ENCODE measurements around the gene ZMIZ1.

ZMIZ1 gene

DNA sequence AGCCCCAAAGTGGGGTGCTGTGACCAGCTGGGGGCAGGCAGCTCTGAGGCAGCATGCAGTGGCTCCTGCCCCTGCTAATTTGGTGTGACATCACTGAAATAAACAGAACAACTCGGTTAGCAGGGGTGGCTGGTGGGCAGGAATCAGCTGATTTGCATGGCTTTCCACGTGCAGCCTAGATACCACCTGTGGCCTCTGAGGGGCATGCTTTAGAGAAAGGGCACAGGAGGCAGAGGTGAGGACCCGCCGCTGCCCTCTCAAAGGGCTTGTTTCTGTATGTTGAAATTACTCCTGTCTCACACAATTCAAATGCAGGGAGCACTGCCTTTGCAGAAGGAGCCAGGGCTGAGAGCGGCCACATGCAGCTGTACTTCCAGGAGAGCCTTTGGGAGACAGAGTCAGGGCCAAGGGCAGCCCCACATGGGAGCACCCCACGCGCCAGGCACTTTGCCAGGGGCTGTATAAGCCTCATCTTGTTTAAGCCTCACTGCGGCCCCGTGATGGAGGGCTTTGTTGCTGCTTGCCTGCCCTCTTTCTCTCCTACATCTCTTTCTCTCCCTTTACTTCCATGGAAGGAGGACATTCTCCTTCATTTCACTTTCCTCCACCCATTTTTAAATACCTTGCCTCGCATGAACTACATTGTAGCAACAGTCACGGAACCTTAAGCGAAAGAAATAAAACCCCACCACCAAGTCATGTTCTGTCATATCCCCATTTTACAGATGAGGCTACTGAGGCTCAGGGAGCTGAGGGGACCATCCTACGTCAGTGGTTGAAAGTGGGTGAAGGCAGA lies 137.7 kb downstream of the ZMIZ1 start (continued):
- TF ChIP-seq ZBTB49 (tag by site-specific recombination; IDR thresholded peaks at IDR 0.05; ENCODE audit: low read depth) (no peak), ZNF239 (tag by site-specific recombination; IDR thresholded peaks at IDR 0.05) (no peak)

DNA sequence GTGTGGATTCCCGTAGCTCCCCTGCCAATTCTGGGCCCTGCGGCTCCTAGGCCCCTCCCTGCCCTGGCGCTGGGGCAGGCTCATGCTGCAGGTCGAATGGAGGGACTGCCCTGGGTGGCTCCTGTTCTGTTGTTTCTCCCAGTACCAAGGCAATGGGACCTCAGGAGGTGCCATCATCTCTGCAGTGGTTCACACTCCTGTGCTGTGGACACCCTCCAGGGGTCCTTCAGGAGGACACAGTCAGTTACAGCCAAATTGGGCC lies 138.3 kb downstream of the ZMIZ1 start:
- H3K4me1 ChIP-seq (ENCODE audit: control insufficient read depth, insufficient read depth, low read length): no peaks in the 10 kb centered on the region
- peaks cover 0 to 31% of the 10 kb centered on the region in 2 experiments; a peak in 2 of 3 replicates for H3K36me3 ChIP-seq (ENCODE audit: control insufficient read depth in 2 of 2, insufficient read depth in 1 of 2, low read length in 2 of 2)
- ChIA-PET CTCF (interaction anchor here (0.7 to 1.1 kb wide), 2 partner anchors 9 to 541 kb away, joined by 3 read pairs; no protein-coding TSS in a partner anchor), POLR2A (no interaction called here)
- TF ChIP-seq ZNF280C (tag by site-specific recombination; IDR thresholded peaks at IDR 0.05): no peak
- H3K9me3 ChIP-seq (ENCODE audit: control insufficient read depth, insufficient read depth, low read depth, low read length): no peaks in the 10 kb centered on the region
- no peak overlapping the region for H3K27ac ChIP-seq (ENCODE audit: extremely low read depth, low read depth, low read length)
- no peak overlapping the region for H3K4me3 ChIP-seq (ENCODE audit: low read depth, low read length)

GRCh38 chr10:79207726-79208125 lies 139.0 kb downstream of the ZMIZ1 start:
- Histone ChIP-seq H3K9me3 (ENCODE audit: control insufficient read depth, insufficient read depth, low read depth, low read length) (no peaks in the 10 kb centered on the region), H3K4me1 (ENCODE audit: control insufficient read depth, insufficient read depth, low read length) (no peaks in the 10 kb centered on the region), H3K27ac (ENCODE audit: extremely low read depth, low read depth, low read length) (no peak overlapping the region), H3K36me3 (ENCODE audit: control insufficient read depth in 2 of 2, insufficient read depth in 1 of 2, low read length in 2 of 2) (peaks cover 0 to 29% of the 10 kb centered on the region in 2 experiments; a peak in 1 of 3 replicates), H3K4me3 (ENCODE audit: low read depth, low read length) (no peak overlapping the region)
- CTCF ChIA-PET: interaction anchor here (0.6 to 1.1 kb wide), 2 partner anchors 10 to 43 kb away, joined by 3 to 4 read pairs; no protein-coding TSS in a partner anchor
- POLR2A ChIA-PET: no interaction called here
- TF ChIP-seq ZNF223 (tag by site-specific recombination; IDR thresholded peaks at IDR 0.05) (no peak), KLF9 (tag by site-specific recombination; IDR thresholded peaks at IDR 0.05; ENCODE audit: low read depth) (no peak)

DNA sequence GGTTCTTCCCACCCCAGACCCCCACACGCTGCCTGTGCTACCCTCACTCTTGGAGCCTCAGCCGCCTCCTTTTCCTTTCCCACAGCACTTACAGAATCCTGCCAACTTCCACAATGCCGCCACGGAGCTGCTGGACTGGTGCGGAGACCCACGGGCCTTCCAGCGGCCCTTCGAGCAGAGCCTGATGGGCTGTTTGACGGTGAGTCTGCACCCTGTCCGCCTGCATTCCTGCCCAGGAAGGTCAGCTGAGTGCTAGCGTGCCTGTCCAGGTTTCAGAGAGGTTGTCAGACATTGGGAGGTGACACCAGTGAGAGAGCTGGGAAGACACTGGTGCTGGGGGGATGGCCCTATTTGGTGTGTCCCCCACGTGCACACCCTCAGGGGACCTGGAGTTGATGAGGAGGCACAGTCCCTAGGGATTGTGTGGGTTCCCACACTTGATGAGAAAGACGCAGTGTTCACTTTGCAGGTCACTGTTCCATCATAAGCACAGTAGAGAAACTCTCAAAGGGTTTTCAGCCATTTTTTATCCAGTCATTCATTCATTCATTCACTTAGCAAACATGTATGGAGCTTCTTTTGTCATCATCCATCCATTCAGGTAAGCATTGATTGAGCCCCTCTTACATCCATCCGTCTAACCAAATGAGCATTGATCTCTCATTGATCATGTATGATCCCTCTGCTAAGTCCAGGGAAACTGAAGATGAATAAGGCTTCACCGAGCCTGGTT lies 139.7 kb downstream of the ZMIZ1 start:
- CTCF ChIA-PET: interaction anchor here (0.6 to 1.1 kb wide), 2 partner anchors 11 to 42 kb away, joined by 3 to 4 read pairs; no protein-coding TSS in a partner anchor
- Histone ChIP-seq H3K4me1 (ENCODE audit: control insufficient read depth, insufficient read depth, low read length) (no peaks in the 10 kb centered on the region), H3K27ac (ENCODE audit: extremely low read depth, low read depth, low read length) (no peak overlapping the region), H3K4me3 (ENCODE audit: low read depth, low read length) (no peak overlapping the region), H3K9me3 (ENCODE audit: control insufficient read depth, insufficient read depth, low read depth, low read length) (no peaks in the 10 kb centered on the region), H3K36me3 (ENCODE audit: control insufficient read depth in 2 of 2, insufficient read depth in 1 of 2, low read length in 2 of 2) (peaks cover 0 to 27% of the 10 kb centered on the region in 2 experiments; a peak in 1 of 3 replicates)
- TF ChIP-seq GFI1B (tag by site-specific recombination; IDR thresholded peaks at IDR 0.05) (no peak), ZNF202 (tag by site-specific recombination; IDR thresholded peaks at IDR 0.05; ENCODE audit: borderline replicate concordance) (no peak), ZNF677 (tag by site-specific recombination; IDR thresholded peaks at IDR 0.05) (no peak)
- POLR2A ChIA-PET: no interaction called here

GRCh38 chr10:79209340-79209739 lies 140.6 kb downstream of the ZMIZ1 start:
- Histone ChIP-seq H3K27ac (ENCODE audit: extremely low read depth, low read depth, low read length) (no peak overlapping the region), H3K4me1 (ENCODE audit: control insufficient read depth, insufficient read depth, low read length) (no peaks in the 10 kb centered on the region), H3K9me3 (ENCODE audit: control insufficient read depth, insufficient read depth, low read depth, low read length) (no peaks in the 10 kb centered on the region), H3K4me3 (ENCODE audit: low read depth, low read length) (no peak overlapping the region), H3K36me3 (ENCODE audit: control insufficient read depth in 2 of 2, insufficient read depth in 1 of 2, low read length in 2 of 2) (peaks cover 0 to 22% of the 10 kb centered on the region in 2 experiments; a peak in 1 of 3 replicates)
- ChIA-PET CTCF (no interaction called here), POLR2A (no interaction called here)
- TF ChIP-seq, protein P1, sequence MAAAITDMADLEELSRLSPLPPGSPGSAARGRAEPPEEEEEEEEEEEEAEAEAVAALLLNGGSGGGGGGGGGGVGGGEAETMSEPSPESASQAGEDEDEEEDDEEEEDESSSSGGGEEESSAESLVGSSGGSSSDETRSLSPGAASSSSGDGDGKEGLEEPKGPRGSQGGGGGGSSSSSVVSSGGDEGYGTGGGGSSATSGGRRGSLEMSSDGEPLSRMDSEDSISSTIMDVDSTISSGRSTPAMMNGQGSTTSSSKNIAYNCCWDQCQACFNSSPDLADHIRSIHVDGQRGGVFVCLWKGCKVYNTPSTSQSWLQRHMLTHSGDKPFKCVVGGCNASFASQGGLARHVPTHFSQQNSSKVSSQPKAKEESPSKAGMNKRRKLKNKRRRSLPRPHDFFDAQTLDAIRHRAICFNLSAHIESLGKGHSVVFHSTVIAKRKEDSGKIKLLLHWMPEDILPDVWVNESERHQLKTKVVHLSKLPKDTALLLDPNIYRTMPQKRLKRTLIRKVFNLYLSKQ (tag by site-specific recombination; IDR thresholded peaks at IDR 0.05; ENCODE audit: borderline replicate concordance): no peak
- TF ChIP-seq ZNF175 (tag by site-specific recombination; IDR thresholded peaks at IDR 0.05) (no peak), KLF7 (tag by site-specific recombination; IDR thresholded peaks at IDR 0.05; ENCODE audit: borderline replicate concordance) (no peak), PRDM1 (tag by site-specific recombination; IDR thresholded peaks at IDR 0.05) (no peak), ZNF184 (tag by site-specific recombination; IDR thresholded peaks at IDR 0.05) (no peak), ZNF560 (tag by site-specific recombination; IDR thresholded peaks at IDR 0.05; ENCODE audit: borderline replicate concordance) (no peak), ZFP3 (tag by site-specific recombination; IDR thresholded peaks at IDR 0.05; ENCODE audit: low read depth) (no peak), ZNF280C (tag by site-specific recombination; IDR thresholded peaks at IDR 0.05) (no peak)

Measured in HEK293 (cell line).